Measurements from ENCODE around the gene SYNC.
"Not testable (repeated sequence)": the region's sequence is repeated elsewhere in the genome, so short reads cannot be mapped to it uniquely, and the experiment has no call there.

SYNC gene

DNA sequence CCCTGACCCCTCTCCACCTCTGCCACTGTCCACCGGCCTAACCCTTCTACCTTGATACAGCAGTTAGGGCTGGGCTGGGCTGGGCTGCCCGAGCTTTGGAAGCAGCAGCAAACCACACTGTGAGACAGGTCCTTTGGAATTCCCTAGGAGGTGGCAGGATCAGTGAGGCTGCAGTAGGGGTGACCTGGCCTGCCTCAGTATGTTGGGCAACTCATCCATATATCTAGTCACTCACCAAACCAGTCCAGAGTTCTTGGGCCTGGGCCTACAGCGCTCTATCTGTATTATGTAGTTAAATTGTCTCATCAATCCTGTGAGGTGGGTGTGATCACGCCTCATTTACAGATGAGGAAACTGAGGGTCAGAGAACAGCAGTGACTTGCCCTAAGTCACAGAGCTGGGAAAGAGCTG, 13.3 kb upstream of the SYNC start:
- H3K4me3 ChIP-seq (ENCODE audit: control insufficient read depth in 1 of 7, extremely low read depth in 1 of 7, insufficient read depth in 4 of 7, low read depth in 2 of 7, low read length in 6 of 7), result no peak overlapping the region
- 100% methylated on average over 2 of the region's 4 CpGs for WGBS (ENCODE audit: insufficient coverage)
- ChIA-PET CTCF (interaction anchor here (0.7 to 11.3 kb wide), 7 partner anchors 9 to 156 kb away, joined by 3 to 210 read pairs (median 3); no protein-coding TSS in a partner anchor), POLR2A (no interaction called here)
- DNase-seq, result no peak
- H3K27ac ChIP-seq (ENCODE audit: insufficient read depth in 1 of 2, low read depth in 1 of 2, low read length in 2 of 2, poor library complexity in 1 of 2, severe bottlenecking in 2 of 2), result no peak overlapping the region
- H3K4me1 ChIP-seq (ENCODE audit: control extremely low read depth in 1 of 4, control insufficient read depth in 4 of 4, insufficient read depth in 4 of 4, low read length in 3 of 4), result peaks cover 4 to 36% (median 22%) of the 10 kb centered on the region in 4 experiments
- H3K27me3 ChIP-seq (replicated peaks in 2 of 5; ENCODE audit: control insufficient read depth in 4 of 5, insufficient read depth in 5 of 5, low read length in 4 of 5), result no peaks in the 10 kb centered on the region
- H3K36me3 ChIP-seq (ENCODE audit: control insufficient read depth in 4 of 4, insufficient read depth in 4 of 4, low read length in 3 of 4), result no peaks in the 10 kb centered on the region
- no peaks in the 10 kb centered on the region for H3K9me3 ChIP-seq (ENCODE audit: control extremely low read depth in 1 of 5, control insufficient read depth in 4 of 5, insufficient read depth in 2 of 5, low read depth in 1 of 5, low read length in 4 of 5)

DNA sequence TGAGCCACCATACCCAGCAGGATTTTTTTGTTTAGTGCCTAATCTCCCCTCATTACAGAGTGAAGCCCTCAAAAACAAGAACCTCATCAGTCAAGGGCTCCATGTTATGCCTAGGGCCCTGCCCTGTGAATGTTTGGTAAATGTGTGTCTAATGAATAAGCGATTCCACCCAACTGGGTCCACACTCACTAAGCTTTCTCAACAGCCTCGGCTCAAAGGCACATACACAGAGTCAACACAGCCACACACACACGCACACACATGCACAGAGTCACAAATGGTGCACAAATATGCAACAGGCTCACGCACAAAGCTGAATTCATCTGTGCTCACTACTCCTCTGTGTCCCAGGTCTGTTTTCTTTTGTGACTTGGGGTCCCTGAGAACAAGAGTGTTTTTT, 11.7 kb upstream of the SYNC start:
- Histone ChIP-seq H3K27me3 (replicated peaks in 2 of 5; ENCODE audit: control insufficient read depth in 4 of 5, insufficient read depth in 5 of 5, low read length in 4 of 5) (no peaks in the 10 kb centered on the region), H3K9me3 (ENCODE audit: control extremely low read depth in 1 of 5, control insufficient read depth in 4 of 5, insufficient read depth in 2 of 5, low read depth in 1 of 5, low read length in 4 of 5) (no peaks in the 10 kb centered on the region), H3K4me1 (ENCODE audit: control extremely low read depth in 1 of 4, control insufficient read depth in 4 of 4, insufficient read depth in 4 of 4, low read length in 3 of 4) (peaks cover 4 to 36% (median 22%) of the 10 kb centered on the region in 4 experiments), H3K4me3 (ENCODE audit: control insufficient read depth in 1 of 7, extremely low read depth in 1 of 7, insufficient read depth in 4 of 7, low read depth in 2 of 7, low read length in 6 of 7) (no peak overlapping the region), H3K27ac (ENCODE audit: insufficient read depth in 1 of 2, low read depth in 1 of 2, low read length in 2 of 2, poor library complexity in 1 of 2, severe bottlenecking in 2 of 2) (no peak overlapping the region), H3K36me3 (ENCODE audit: control insufficient read depth in 4 of 4, insufficient read depth in 4 of 4, low read length in 3 of 4) (no peaks in the 10 kb centered on the region)
- 91% methylated on average over 3 of the region's 4 CpGs for WGBS (ENCODE audit: insufficient coverage)
- ChIA-PET POLR2A (no interaction called here), CTCF (interaction anchor here (2.1 to 11.3 kb wide), 6 partner anchors 8 to 58 kb away, joined by 4 to 210 read pairs (median 35); a partner anchor contains a TSS)
- DNase-seq, result no peak

DNA sequence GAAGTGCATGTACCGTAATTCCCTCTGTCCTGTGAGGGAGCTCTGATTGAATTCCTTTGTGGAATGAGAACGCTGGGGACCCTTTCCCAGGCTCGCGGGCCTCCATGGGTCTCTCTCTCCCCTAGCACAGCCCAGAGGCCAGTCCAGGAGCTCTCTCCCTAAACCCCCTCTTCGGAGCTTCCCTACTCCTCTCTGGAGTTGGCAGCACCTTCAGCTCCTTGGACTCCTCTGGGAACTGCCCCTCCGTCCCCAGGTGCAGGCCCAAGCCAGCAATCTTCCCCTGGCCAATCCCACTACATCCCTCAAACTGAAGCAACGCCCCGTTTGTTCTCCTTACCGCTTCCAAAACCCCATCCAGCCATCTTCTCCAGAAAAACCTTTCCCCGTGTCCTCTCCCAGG, 10.5 kb upstream of the SYNC start:
- Histone ChIP-seq H3K9me3 (ENCODE audit: control extremely low read depth in 1 of 5, control insufficient read depth in 4 of 5, insufficient read depth in 2 of 5, low read depth in 1 of 5, low read length in 4 of 5) (no peaks in the 10 kb centered on the region), H3K4me3 (ENCODE audit: control insufficient read depth in 1 of 7, extremely low read depth in 1 of 7, insufficient read depth in 4 of 7, low read depth in 2 of 7, low read length in 6 of 7) (no peak overlapping the region), H3K27ac (ENCODE audit: insufficient read depth in 1 of 2, low read depth in 1 of 2, low read length in 2 of 2, poor library complexity in 1 of 2, severe bottlenecking in 2 of 2) (no peak overlapping the region), H3K36me3 (ENCODE audit: control insufficient read depth in 4 of 4, insufficient read depth in 4 of 4, low read length in 3 of 4) (no peaks in the 10 kb centered on the region), H3K4me1 (ENCODE audit: control extremely low read depth in 1 of 4, control insufficient read depth in 4 of 4, insufficient read depth in 4 of 4, low read length in 3 of 4) (peaks cover 4 to 33% (median 20%) of the 10 kb centered on the region in 4 experiments), H3K27me3 (replicated peaks in 2 of 5; ENCODE audit: control insufficient read depth in 4 of 5, insufficient read depth in 5 of 5, low read length in 4 of 5) (no peaks in the 10 kb centered on the region)
- ChIA-PET CTCF (interaction anchor here (0.8 to 11.3 kb wide), 20 partner anchors 9 to 193 kb away, joined by 3 to 210 read pairs (median 10); a partner anchor contains a TSS), POLR2A (interaction anchor here (0.6 to 1.2 kb wide), 3 partner anchors 29 to 63 kb away, joined by 3 to 7 read pairs (median 3); a partner anchor contains a TSS)
- WGBS (ENCODE audit: insufficient coverage), result 97% methylated on average over 10 of the region's 10 CpGs
- no peak for DNase-seq

DNA sequence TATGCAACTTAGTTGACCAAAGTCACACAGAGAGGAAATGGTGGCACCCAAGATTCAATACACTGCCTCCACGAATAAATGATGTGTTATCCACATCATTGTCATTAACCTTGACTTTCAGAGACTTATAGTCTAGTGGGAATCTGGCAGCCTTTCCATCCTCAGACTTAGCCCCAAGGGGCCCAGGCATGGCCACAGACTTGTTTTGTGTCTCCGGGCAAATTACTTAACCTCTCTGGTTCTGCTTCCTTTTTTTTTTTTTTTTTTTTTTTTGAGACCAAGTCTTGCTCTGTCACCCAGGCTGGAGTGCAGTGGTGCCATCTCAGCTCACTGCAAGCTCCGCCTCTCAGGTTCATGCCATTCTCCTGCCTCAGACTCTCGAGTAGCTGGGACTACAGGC, 8.7 kb upstream of the SYNC start:
- H3K4me1 ChIP-seq (ENCODE audit: control extremely low read depth in 1 of 4, control insufficient read depth in 4 of 4, insufficient read depth in 4 of 4, low read length in 3 of 4), result peaks cover 0 to 15% (median 6%) of the 10 kb centered on the region in 4 experiments
- not testable (repeated sequence) for DNase-seq; H3K36me3 ChIP-seq (ENCODE audit: control insufficient read depth in 4 of 4, insufficient read depth in 4 of 4, low read length in 3 of 4); H3K9me3 ChIP-seq (ENCODE audit: control extremely low read depth in 1 of 5, control insufficient read depth in 4 of 5, insufficient read depth in 2 of 5, low read depth in 1 of 5, low read length in 4 of 5); H3K4me3 ChIP-seq (ENCODE audit: control insufficient read depth in 1 of 7, extremely low read depth in 1 of 7, insufficient read depth in 4 of 7, low read depth in 2 of 7, low read length in 6 of 7); H3K27ac ChIP-seq (ENCODE audit: insufficient read depth in 1 of 2, low read depth in 1 of 2, low read length in 2 of 2, poor library complexity in 1 of 2, severe bottlenecking in 2 of 2); H3K27me3 ChIP-seq (replicated peaks in 2 of 5; ENCODE audit: control insufficient read depth in 4 of 5, insufficient read depth in 5 of 5, low read length in 4 of 5)
- ChIA-PET POLR2A (interaction anchor here (0.7 kb wide), 1 partner anchor 14 kb away, joined by 3 read pairs; no protein-coding TSS in a partner anchor), CTCF (interaction anchor here (0.6 to 11.3 kb wide), 14 partner anchors 10 to 964 kb away, joined by 3 to 210 read pairs (median 13); no protein-coding TSS in a partner anchor)
- WGBS (ENCODE audit: insufficient coverage), result 73% methylated on average over 2 of the region's 4 CpGs

DNA sequence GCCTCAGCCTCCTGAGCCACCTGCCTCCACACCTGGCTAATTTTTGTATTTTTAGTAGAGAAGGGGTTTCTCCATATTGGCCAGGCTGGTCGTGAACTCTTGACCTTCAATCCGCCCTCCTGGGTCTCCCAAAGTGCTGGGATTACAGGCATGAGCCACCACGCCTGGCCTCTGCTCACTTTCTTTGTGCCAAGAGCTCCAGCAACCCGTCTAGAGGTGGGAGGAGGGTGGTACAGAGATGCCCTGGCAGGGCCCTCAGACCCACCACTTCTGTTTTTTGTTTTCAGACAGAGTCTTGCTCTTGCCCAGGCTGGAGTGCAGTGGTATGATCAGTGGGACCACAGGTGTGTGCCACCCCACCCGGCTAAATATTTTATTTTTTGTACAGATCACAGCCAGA, 6.9 kb upstream of the SYNC start:
- Histone ChIP-seq H3K4me3 (ENCODE audit: control insufficient read depth in 1 of 7, extremely low read depth in 1 of 7, insufficient read depth in 4 of 7, low read depth in 2 of 7, low read length in 6 of 7) (no peak overlapping the region), H3K27me3 (replicated peaks in 2 of 5; ENCODE audit: control insufficient read depth in 4 of 5, insufficient read depth in 5 of 5, low read length in 4 of 5) (peaks cover 0 to 1% (median 0%) of the 10 kb centered on the region in 5 experiments), H3K9me3 (ENCODE audit: control extremely low read depth in 1 of 5, control insufficient read depth in 4 of 5, insufficient read depth in 2 of 5, low read depth in 1 of 5, low read length in 4 of 5) (no peaks in the 10 kb centered on the region), H3K36me3 (ENCODE audit: control insufficient read depth in 4 of 4, insufficient read depth in 4 of 4, low read length in 3 of 4) (no peaks in the 10 kb centered on the region), H3K27ac (ENCODE audit: insufficient read depth in 1 of 2, low read depth in 1 of 2, low read length in 2 of 2, poor library complexity in 1 of 2, severe bottlenecking in 2 of 2) (no peak overlapping the region), H3K4me1 (ENCODE audit: control extremely low read depth in 1 of 4, control insufficient read depth in 4 of 4, insufficient read depth in 4 of 4, low read length in 3 of 4) (peaks cover 0 to 13% (median 5%) of the 10 kb centered on the region in 4 experiments)
- peak in 2 of 3 donors; percentile 67 to 69 for DNase-seq
- 56% methylated on average over 3 of the region's 5 CpGs for WGBS (ENCODE audit: insufficient coverage)
- ChIA-PET POLR2A (no interaction called here), CTCF (interaction anchor here (1.0 to 1.6 kb wide), 4 partner anchors 36 to 308 kb away, joined by 3 to 8 read pairs (median 4); no protein-coding TSS in a partner anchor)

DNA sequence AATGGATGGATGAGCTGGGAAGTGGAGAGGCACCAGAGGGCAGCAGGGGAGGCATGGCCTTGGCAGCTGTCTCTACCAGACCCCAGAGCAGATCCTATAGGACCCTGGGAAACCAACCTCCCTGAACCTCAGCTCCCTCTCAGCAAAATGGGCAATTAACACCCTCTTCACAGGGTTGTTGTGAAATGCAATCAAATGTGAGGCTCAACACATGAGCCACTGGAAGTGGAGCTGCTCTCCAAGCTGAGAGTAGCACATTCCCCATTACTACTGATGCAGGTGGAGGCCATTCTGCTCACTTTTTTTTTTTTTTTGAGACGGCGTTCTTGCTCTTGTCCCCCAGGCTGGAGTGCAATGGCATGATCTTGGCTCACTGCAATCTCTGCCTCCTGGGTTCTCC, 6.5 kb upstream of the SYNC start:
- Histone ChIP-seq H3K36me3 (ENCODE audit: control insufficient read depth in 4 of 4, insufficient read depth in 4 of 4, low read length in 3 of 4) (no peaks in the 10 kb centered on the region), H3K4me1 (ENCODE audit: control extremely low read depth in 1 of 4, control insufficient read depth in 4 of 4, insufficient read depth in 4 of 4, low read length in 3 of 4) (peaks cover 0 to 13% (median 5%) of the 10 kb centered on the region in 4 experiments), H3K4me3 (ENCODE audit: control insufficient read depth in 1 of 7, extremely low read depth in 1 of 7, insufficient read depth in 4 of 7, low read depth in 2 of 7, low read length in 6 of 7) (no peak overlapping the region), H3K27ac (ENCODE audit: insufficient read depth in 1 of 2, low read depth in 1 of 2, low read length in 2 of 2, poor library complexity in 1 of 2, severe bottlenecking in 2 of 2) (no peak overlapping the region), H3K27me3 (replicated peaks in 2 of 5; ENCODE audit: control insufficient read depth in 4 of 5, insufficient read depth in 5 of 5, low read length in 4 of 5) (peaks cover 0 to 3% (median 1%) of the 10 kb centered on the region in 5 experiments), H3K9me3 (ENCODE audit: control extremely low read depth in 1 of 5, control insufficient read depth in 4 of 5, insufficient read depth in 2 of 5, low read depth in 1 of 5, low read length in 4 of 5) (no peaks in the 10 kb centered on the region)
- no peak for DNase-seq
- POLR2A ChIA-PET, result no interaction called here
- WGBS (ENCODE audit: insufficient coverage), result no CpG with 5 or more reads among the region's 2 CpGs
- CTCF ChIA-PET, result interaction anchor here (1.4 to 2.6 kb wide), 4 partner anchors 8 to 308 kb away, joined by 4 to 8 read pairs (median 6); no protein-coding TSS in a partner anchor

DNA sequence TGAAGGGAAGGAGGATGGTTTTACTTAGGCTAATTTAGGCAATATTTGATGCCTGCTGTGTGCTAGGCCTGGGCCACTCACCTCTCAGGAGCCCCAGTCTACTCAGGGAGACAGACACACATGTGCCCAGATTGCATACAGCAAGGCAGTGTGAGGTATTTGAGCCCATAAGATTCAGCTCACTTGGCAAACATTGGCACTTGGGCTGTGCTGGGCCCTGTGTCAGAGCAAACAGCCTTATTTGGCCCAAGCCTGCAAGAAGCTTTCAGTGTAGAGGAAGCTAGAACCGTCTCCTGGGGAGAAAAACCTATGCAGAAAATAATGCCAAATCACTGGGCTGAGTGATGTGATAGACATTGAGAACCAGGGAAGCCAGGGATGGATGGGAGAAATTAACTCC, 3.9 kb upstream of the SYNC start:
- Histone ChIP-seq H3K9me3 (ENCODE audit: control extremely low read depth in 1 of 5, control insufficient read depth in 4 of 5, insufficient read depth in 2 of 5, low read depth in 1 of 5, low read length in 4 of 5) (no peaks in the 10 kb centered on the region), H3K36me3 (ENCODE audit: control insufficient read depth in 4 of 4, insufficient read depth in 4 of 4, low read length in 3 of 4) (no peaks in the 10 kb centered on the region), H3K27me3 (replicated peaks in 2 of 5; ENCODE audit: control insufficient read depth in 4 of 5, insufficient read depth in 5 of 5, low read length in 4 of 5) (peaks cover 0 to 14% (median 4%) of the 10 kb centered on the region in 5 experiments), H3K27ac (ENCODE audit: insufficient read depth in 1 of 2, low read depth in 1 of 2, low read length in 2 of 2, poor library complexity in 1 of 2, severe bottlenecking in 2 of 2) (no peak overlapping the region), H3K4me3 (ENCODE audit: control insufficient read depth in 1 of 7, extremely low read depth in 1 of 7, insufficient read depth in 4 of 7, low read depth in 2 of 7, low read length in 6 of 7) (no peak overlapping the region), H3K4me1 (ENCODE audit: control extremely low read depth in 1 of 4, control insufficient read depth in 4 of 4, insufficient read depth in 4 of 4, low read length in 3 of 4) (peaks cover 0 to 27% (median 20%) of the 10 kb centered on the region in 4 experiments)
- 71% methylated on average over 1 of the region's 1 CpG for WGBS (ENCODE audit: insufficient coverage)
- ChIA-PET POLR2A (interaction anchor here (0.8 kb wide), 1 partner anchor 8 kb away, joined by 3 read pairs; no protein-coding TSS in a partner anchor), CTCF (interaction anchor here (0.5 to 5.4 kb wide), 11 partner anchors 11 to 81 kb away, joined by 3 to 44 read pairs (median 4); no protein-coding TSS in a partner anchor)
- no peak for DNase-seq

Measured in common myeloid progenitor, CD34-positive (primary cell).